RPMI7951 (cell line): ENCODE data around the gene KRT81. TPM values are rescaled to one million over a fixed set of nuclear protein-coding genes. Genes with fewer than 3 reads are reported as not detected.
"Not testable (repeated sequence)": the region's sequence is repeated elsewhere in the genome, so short reads cannot be mapped to it uniquely, and the experiment has no call there.

Experiments
- DNase-seq: peaks from one replicate; pipeline ENCODE4 v3.0.0-alpha.2; 2012; ENCODE audit warnings: low read depth
- total RNA-seq: library from RNA; depleted of rRNA; stranded (reverse); fragments of >200 nt; shearing (Covaris generic); gene quantifications from 2 replicates; pipeline ENCODE4 v1.2.3, GENCODE V29; 2014

The KRT81 gene
- total RNA-seq, 1 experiment from 2014 or later: 0.72 TPM

- DNase-seq: no peak
Measured at GRCh38 chr12:52274521-52275120, 16.7 kb downstream of the KRT81 start, which contains the start of gene KRT86. Gene KRT86, plus strand, starts transcription at chr12:52274645. Its CDS starts 27,272 bp downstream, at chr12:52301917.

GRCh38 chr12:52271158-52271557, 20.2 kb downstream of the KRT81 start:
- no peak for DNase-seq

- no peak for DNase-seq
Measured at GRCh38 chr12:52270541-52271070, 20.7 kb downstream of the KRT81 start.

- peak; percentile 81 for DNase-seq
Measured at GRCh38 chr12:52268212-52268611, 23.1 kb downstream of the KRT81 start.

GRCh38 chr12:52267699-52268098, 23.6 kb downstream of the KRT81 start:
- peak; percentile 28 for DNase-seq

GRCh38 chr12:52267266-52267665, 24.1 kb downstream of the KRT81 start:
- DNase-seq: no peak

GRCh38 chr12:52266514-52266913, 24.8 kb downstream of the KRT81 start:
- no peak for DNase-seq

GRCh38 chr12:52264435-52264825, 26.9 kb downstream of the KRT81 start:
- no peak for DNase-seq

- DNase-seq: no peak
Measured at GRCh38 chr12:52263761-52264434, 27.4 kb downstream of the KRT81 start.

GRCh38 chr12:52262286-52262685, 29.0 kb downstream of the KRT81 start:
- no peak for DNase-seq

GRCh38 chr12:52261208-52261484, 30.2 kb downstream of the KRT81 start:
- DNase-seq: no peak

GRCh38 chr12:52260361-52261207, 30.8 kb downstream of the KRT81 start:
- DNase-seq: peak; percentile 71

GRCh38 chr12:52259657-52260243, 31.6 kb downstream of the KRT81 start:
- DNase-seq: no peak

GRCh38 chr12:52258335-52258901, 32.9 kb downstream of the KRT81 start:
- no peak for DNase-seq

- DNase-seq: not testable (repeated sequence)
Measured at GRCh38 chr12:52257922-52258321, 33.4 kb downstream of the KRT81 start.

- DNase-seq: no peak
Measured at GRCh38 chr12:52257074-52257551, 34.2 kb downstream of the KRT81 start.

- DNase-seq: no peak
Measured at GRCh38 chr12:52256584-52256935, 34.8 kb downstream of the KRT81 start.

GRCh38 chr12:52255926-52256583, 35.3 kb downstream of the KRT81 start:
- DNase-seq: no peak

- DNase-seq: no peak
Measured at GRCh38 chr12:52254965-52255751, 36.2 kb downstream of the KRT81 start.

GRCh38 chr12:52254180-52254964, 37.0 kb downstream of the KRT81 start:
- DNase-seq: no peak
